GM18499 (cell line): ENCODE measurements around the gene TNRC6B.
"Not testable (repeated sequence)": the region's sequence is repeated elsewhere in the genome, so short reads cannot be mapped to it uniquely, and the experiment has no call there.

ENCODE experiments used
- ATAC-seq: cut with Tn5 transposase; IDR thresholded peaks from one replicate; pipeline ENCODE4 v1.9.1; 2021; ENCODE audit warnings: moderate number of reproducible peaks; ENCODE audit not compliant: insufficient read depth, unreplicated experiment

The TNRC6B gene

DNA sequence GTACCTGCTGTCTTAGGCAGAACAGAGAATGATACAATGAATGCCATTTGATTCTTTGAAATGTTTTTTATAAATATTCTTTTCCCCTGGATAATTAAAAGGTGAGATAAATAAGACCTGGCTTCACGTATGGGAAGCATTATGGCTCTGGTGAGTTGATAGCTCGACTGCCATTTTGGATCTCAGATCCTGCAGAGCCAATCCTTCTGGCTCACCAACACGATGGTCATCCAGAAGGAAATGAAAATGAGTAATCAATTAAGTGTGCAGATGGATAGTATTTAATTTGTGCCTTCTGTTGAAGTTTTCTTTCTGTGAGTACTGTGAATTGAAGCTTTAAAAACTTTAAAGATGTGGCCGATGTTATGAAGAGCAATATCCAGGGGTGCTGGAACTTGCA, 2.7 kb downstream of the TNRC6B start:
- no peak for ATAC-seq

DNA sequence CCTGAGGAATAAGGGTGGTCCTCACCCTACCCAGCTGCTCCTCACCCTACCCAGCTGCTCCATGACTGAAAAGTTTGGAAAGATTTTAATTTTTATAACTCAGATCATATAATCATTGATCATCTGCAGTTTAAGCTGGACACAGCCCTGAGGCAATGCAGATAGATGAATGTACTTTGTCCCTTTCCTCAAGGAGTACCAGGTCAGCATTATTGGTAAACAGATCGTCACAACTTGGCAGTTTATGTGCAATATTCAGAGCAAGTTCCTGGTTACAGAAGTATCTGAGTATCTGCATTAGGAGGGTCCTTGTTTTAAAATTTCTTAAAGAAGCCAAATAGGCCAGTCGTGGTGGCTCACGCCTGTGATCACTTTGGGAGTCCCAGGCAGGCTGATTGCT, 3.6 kb downstream of the TNRC6B start:
- no peak for ATAC-seq

DNA sequence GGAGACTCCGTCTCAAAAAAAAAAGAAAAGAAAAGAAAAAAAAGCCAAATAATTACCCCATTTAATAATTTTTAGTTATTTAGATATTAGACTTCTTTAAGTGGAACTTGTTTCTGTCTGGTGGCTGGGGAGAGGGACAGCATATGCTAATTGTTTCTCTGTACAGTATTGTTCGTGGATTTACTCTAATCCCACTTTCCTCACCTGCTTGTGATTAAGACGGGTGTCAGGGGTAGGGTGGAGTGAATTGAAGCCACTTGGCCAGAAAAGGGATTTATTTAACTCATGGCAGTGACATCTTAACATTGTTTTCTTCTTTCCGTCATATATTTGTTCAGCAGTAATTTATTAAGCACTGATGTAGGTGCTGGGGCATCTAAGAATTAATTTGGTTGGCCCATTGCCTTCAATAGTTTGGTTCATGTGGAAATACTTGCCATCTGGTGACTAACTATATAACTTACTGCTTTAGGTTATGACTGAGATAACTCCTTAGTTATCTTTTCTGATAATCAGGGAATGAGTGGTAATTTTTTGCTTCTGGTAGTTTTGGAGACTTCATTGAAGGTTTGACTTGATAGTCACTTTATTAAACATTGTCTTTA, 4.6 kb downstream of the TNRC6B start:
- no peak for ATAC-seq

DNA sequence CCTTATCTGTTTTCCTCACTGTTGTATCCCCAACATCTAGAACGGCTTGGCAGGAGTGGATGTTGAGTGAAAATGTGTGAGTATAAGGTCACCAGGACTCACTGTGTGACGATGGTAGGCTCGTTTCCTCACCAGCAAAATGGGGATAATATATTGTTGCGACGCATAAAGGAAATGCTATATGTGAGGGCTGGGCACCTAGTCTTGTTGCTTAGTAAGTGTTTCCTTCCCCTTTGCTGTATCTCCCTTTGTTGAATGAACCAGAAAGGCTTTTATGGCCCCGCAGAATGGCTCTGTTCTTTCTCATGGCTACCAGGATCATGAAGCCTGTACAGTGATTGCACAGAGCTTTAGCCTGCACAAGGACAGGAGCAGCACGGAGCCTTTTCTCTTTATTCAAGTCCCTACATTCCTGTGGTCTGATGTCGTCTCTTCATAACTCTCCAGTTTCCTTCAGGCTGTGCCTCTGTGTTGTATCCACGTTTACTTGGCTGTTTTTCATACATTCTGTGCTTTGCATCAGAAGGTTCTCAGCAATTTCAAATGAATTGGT, 5.4 kb downstream of the TNRC6B start:
- no peak for ATAC-seq

DNA sequence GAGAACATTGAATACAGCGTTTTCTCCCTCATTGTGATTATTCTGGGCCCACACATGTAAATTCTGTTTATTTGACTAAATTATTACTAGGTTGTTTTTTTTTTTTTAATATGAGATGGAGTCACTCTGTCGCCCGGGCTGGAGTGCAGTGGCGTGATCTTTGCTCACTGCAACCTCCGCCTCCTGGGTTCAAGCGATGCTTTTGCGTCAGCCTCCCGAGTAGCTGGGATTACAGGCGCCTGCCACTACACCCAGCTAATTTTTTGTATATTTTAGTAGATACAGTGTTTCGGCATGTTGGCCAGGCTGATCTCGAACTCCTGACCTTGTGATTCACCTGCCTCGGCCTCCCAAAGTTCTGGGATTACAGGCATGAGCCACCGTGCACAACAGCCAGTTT, 5.9 kb downstream of the TNRC6B start:
- ATAC-seq = not testable (repeated sequence)

DNA sequence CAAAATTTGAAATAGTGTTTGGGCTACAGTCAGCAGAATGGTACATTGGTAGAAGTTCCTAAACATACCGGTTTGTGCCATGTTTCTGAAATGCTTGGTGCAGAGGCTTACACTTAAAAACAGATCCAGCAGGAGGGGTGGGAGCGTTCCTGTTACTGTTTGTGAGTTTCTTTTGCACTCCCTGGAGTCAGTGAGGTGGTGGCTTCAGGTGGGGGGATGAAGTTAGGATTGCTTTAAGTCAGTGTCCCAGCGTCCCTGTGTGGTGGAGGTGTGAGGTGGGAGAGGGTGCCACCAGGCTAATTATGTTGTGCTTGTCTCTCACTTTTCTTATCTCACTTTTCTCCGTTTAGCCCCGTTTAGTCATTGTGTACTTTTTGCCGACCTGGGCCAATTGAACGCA, 9.7 kb downstream of the TNRC6B start:
- ATAC-seq = no peak

DNA sequence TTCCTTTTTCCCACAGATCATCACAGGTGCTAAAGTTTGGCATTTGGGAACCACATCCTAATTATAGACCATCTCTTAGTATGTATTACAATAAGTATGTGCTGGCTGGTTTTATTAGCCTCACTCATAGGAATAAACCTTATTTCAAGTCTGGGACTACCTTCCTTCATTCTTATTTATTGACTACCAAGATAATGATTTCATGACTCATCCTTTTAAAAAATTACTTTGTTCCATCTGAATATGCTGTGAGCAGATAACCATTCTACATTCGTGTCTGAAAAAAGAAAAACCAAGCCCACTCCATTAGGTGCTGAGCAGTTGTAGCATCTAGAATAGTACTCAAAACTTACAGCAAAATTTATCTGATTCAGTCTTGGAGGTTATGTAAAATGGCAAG, 12.3 kb downstream of the TNRC6B start:
- ATAC-seq = no peak

DNA sequence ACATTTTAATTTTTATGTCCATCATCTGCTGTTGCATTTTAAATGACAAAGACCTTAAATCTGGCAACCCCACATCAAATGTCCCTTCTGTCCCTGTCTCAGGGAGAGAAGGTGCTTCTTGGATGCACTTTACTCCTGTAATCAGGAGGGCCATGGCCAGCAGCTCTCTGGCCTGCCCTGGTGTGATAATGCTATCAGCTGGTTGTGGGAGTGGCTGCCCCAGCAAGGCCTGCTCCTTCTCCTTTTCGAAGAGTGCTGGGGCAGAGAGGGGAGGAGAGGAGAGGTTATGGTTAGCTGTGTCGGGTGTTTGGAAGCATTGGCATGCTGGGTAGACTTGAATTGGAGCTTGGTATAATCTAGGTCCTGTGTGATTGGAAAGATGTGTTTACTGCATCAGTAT, 12.8 kb downstream of the TNRC6B start:
- ATAC-seq = no peak

DNA sequence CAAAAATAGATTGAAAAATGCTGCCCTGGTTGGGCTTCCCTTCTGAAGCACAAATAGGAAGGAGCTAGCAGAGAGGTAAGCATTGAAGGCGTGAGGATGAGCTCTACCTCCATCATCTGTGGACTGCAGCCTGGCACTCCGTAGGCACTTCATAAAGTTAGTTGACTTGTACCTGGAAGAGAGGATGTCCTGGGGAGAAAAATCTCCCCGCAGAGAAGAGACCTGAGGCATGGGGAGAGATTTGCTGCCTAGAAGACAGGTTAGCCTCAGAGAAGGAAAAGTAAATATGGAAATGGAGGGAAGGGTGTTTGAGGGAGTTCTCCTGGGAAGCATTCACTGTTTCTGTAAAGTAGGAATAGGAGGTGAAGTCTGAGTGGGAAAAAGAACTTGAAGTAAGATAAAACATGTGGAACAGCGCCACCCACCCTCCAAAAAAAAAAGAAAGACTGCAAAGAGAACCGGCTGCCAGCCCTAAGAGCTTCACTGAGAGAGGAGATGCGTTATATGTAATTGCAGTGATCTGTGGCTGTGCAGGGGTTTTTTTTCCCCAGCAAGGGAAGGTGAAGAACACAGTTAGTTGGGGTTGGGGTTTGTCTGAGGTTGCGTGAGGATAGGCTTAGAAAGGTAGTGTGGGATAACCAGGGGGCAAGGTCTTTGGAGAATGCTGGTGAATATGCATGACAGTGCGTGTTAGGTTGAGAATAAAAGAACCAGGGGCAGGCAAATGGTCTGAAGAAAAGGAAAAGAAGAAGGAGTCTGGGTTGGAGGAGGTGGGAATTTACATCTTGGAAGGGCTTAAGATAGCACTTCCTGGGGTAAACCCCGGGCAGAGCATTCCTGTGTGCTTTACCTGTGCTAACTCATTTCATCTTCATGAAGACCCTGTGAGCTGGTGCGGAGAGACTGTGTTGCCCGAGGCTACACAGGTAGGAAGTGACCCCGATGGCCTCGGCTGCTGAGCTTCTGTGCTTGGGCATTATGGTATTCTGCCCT, 16.0 kb downstream of the TNRC6B start:
- ATAC-seq = no peak

DNA sequence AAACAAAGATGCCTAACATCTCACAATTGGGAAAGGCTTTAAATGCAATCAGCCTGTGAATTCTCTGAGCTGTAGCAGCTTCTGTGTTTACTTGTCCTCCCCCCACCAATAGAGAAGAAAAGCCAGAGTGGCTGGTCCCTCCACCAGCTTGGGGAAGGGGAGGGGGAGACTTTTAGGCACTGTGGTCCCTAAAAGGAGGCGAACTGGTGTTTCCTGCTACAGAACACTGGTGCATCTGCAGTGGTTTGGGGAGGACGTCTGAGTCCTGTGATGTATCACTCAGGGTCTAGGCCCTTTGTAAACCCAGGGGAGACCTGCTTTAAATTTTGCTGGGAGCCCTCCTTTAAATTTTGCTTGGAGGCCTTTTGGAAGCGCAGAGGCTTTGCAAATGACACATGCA, 16.9 kb downstream of the TNRC6B start:
- no peak for ATAC-seq

DNA sequence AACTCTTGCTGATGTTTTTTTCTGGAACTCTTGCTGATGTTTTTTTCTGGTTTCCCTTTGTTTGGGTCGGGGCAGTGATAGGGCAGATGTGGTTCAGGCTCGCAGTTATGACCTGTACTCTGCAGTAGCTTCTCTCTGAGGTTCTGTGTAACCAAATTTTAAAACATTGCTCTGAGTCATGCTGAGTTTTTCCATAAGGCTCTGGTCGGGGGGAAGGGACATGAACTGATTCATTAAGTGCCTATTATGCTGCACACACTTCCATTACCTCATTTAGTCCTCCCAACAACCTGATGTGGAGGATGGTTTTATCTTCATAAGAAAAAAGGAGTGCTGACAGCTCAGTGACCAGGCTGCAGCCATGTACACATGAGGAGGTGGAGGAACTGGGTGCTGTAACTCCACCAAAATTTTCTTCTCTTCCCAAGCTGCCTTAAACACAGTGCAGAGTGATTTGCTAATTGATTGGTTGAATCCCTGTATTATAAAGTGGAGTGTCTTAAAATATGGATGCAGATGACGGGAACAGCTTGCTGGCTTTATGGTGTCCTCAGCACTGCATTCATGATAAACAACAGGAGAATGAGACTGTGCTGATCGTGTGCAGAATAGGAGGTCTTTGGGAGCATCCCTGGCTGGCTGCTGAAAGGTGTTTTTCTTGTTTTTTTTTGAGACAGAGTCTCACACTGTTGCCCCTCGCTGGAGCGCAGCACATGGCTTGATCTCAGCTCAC, 19.1 kb downstream of the TNRC6B start:
- ATAC-seq = no peak

DNA sequence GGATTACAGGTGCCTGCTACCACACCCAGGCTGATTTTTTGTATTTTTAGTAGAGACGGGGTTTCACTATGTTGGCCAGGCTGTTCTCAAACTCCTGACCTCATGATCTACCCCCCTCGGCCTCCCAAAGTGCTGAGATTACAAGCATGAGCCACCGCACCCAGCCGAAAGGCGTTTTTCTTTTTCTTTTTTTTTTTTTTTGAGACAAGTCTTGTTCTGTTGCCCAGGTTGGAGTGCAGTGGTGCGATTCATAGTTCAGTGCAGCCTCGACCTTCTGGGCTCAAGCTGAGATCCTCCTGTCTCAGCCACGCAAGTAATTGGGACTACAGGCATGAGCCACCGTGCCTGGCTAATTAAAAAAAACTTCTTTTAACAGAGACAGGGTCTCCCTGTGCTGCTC, 19.7 kb downstream of the TNRC6B start:
- ATAC-seq = not testable (repeated sequence)

DNA sequence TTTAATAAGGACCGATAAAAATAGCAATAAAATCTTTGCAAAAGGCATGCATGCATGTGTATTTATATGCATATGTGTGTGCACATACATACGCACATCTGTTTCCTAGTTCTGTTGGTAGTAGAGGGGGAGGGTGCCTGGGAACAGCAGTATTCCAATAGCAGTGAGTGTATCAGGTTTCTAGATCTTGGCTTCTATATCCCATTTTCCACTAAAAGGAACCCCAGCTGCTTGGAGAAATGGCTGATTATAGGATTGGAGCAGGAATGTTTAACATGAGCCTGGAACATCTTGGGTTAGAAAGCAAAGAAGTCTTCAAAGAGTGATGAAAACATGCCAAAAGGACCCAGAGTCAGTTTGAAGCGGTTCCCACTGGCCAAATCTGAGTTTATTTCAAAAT, 21.0 kb downstream of the TNRC6B start:
- no peak for ATAC-seq

DNA sequence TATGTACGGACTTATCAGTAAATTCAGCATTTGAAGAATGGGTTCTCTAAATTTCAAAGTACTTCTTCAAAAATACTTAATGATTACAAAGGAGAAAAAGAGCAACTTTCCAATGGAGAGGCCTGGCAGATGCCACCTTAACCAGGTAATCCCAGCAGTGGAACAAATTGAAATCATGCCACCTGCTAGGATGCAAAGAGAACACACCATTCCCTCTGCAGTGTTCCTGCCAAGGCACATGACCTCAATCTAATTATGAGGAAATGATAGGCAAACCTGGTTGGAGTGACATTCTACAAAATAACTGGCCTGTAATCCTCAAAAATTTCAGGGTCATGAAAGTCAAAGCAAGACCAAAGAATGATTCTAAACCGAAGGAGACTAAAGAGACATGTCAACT, 21.5 kb downstream of the TNRC6B start:
- no peak for ATAC-seq

DNA sequence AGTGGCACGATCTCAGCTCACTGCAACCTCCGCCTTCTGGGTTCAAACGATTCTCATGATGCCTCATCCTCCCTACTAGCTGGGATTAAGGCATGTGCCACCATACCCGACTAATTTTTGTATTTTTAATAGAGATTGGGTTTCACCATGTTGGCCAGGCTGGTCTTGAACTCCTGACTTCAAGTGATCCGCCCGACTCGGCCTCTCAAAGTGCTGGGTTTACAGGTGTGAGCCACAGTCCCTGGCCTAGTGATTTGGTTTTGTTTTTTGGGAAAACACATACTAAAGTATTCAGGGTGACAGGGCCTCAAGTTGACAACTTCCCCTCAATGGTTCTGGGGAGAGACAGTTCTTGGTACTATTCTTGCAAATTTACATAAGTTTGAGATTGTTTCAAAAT, 22.1 kb downstream of the TNRC6B start:
- no peak for ATAC-seq

DNA sequence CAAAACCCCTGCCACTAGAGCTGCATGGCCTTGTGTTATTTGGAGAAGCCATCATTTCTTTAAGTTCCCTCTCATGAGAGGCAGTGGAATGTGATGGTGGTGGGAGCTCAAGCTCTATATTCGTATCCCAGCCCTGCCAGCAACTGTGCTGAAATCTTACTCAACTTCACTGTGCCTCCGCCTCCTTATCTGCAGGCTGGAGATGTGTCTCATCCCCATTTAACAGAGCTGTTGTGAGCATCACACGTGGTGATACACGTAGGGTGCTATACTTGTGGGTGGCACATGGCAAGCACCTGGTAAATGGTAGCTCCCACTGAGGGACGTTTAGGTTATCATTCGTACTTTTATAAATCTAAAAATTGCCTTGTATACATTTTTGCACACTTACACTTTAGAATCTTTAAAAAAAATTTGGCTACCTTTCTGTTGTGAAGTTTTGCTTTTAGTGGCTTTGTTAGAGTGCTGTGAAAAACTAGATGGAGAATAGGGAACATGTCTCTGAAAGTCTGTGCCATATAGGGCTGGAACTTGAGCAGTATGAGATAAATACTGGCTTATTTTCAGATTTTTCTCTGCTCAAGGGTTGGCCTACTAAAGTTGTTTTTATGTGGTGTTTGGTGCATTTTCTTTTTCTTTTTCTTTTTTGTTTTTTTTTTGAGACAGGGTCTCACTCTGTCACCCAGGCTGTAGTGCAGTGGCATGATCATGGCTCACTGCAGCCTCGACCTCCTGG, 23.2 kb downstream of the TNRC6B start:
- ATAC-seq = no peak

DNA sequence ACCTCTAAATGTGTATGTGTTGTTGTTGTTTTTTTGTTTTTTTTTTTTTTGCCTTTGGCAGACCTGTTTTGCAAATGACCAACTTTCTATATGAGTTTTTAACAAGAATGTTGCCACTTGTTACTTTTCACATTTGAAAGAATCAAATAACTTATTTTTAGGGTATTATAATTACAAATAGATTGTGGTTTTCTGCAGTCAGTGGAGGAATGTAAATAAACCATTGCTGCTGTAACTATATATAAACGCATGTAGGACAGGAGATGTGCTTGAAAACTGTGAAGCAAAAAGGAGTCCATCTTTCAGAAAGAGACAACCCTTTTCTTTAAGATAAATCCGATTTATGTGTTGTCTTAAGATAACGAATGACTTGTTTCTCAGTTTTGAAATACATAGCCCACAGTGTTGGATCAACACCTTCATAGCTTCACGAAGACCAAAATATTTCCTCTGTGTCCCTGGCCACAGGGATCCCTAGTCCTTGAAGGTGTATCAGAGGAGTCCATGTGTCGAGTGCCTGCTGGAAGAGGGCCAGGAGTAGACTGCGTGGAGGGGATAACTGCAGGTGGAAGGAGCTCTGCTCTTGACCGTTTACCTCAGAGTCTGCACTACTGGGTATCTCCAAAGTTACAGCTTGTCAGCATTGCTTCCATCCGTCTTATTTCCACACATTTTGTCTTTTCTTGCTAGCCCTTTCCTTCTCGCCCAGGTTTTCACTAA, 24.7 kb downstream of the TNRC6B start:
- ATAC-seq = no peak

DNA sequence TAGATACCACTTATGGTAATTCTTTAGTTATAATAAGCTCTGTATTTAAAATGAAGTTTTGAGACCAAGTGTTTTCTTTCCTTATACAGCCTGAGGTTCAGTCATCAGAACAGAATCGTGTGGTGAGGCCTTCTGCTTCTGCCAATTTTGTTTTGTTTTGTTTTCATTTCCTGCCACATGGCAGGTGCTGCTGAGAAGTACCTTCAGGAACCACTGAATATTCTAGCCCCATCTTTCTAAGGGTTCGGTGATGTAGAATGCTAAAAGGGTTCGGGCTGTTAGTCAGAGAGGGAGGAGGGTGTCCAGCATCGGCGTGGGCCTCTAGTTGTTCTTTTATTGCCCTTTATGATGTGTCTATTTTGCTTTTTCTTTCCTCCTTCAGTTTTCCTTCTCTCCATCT, 25.8 kb downstream of the TNRC6B start:
- no peak for ATAC-seq

DNA sequence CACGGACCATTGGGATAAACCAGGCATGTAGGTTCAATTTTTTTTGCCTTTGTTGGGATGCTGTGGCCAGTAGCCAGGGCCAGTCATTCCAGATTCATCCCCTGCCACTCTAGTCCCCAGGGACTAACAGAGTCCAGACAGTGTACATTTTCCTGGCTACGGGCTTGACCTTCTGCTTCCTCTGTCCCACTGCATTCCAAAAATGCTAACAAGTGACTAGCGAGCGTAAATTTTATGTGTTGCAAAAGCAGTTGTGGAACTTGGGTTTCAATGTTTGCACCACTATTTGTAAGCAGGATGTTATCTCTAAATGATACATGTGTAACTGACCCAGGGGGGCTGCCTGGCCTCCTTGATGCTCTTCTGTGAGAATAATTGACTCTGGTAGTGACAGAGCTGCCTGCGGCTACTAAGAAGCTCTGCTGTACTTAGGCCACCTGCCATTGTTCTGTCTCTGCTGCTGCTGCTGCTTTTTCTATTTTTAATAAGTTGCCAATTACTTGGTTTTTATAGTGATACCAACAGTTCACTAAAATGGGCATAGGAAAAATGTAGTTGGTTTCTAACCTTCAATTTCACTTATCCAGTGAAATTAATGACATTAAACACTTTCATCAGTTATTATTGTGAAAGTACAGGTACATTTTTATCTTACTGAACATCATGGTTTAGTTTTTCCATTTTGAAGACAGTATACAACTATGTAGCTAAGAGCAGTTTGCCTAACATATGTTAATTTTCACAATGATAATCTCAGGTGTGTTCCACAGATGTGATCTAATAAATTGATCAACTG, 26.8 kb downstream of the TNRC6B start:
- ATAC-seq = no peak
